Cardiac muscle cell (in vitro differentiated cells and primary cell): ENCODE results near the gene PYGB. TPM values are rescaled to one million over a fixed set of nuclear protein-coding genes. Genes with fewer than 3 reads are reported as not detected.

Experiments used
- DNase-seq, 2 donors: peaks; one replicate each; pipeline versions ENCODE4 v3.0.0 to v3.0.0-alpha.2; 2010 to 2017; ENCODE audit warnings: low read depth in 1 of 2, low spot score in 1 of 2
- H3K27ac ChIP-seq: fragments of 200-600 bp; sonication (generic); 2 replicates; pipeline ENCODE4 v1.5.1; 2016
- H3K27me3 ChIP-seq: fragments of 200-600 bp; sonication (generic); 2 replicates; pipeline ENCODE4 v1.6.0; 2016; ENCODE audit warnings: control low read depth
- H3K36me3 ChIP-seq: fragments of 200-600 bp; sonication (generic); 2 replicates; pipeline ENCODE4 v1.5.1; 2016; ENCODE audit warnings: control low read depth
- H3K4me1 ChIP-seq: fragments of 200-600 bp; sonication (generic); 2 replicates; pipeline ENCODE4 v1.8.1; 2017; ENCODE audit warnings: low read depth, mild to moderate bottlenecking, mixed run types
- H3K4me3 ChIP-seq: fragments of 200-600 bp; sonication (generic); 2 replicates; pipeline ENCODE4 v1.5.1; 2016; ENCODE audit warnings: mild to moderate bottlenecking
- H3K9me3 ChIP-seq: fragments of 200-600 bp; sonication (generic); 2 replicates; pipeline ENCODE4 v1.5.1; 2017; ENCODE audit warnings: low read depth, mild to moderate bottlenecking, control low read depth
- CTCF ChIP-seq: IDR thresholded peaks from 2 replicates; pipeline ENCODE4 v1.5.1; 2012; ENCODE audit warnings: low read depth, mild to moderate bottlenecking, low read length
- polyA plus RNA-seq: library from polyadenylated mRNA; unstranded; fragments of >200 nt; fragmentation: Nextera tagmentation; extraction: Ambion mirVana; gene quantifications from 2 replicates; pipeline ENCODE4 v1.2.1, GENCODE V29; 2016
- total RNA-seq: library from RNA; depleted of rRNA; stranded (reverse); fragments of >200 nt; gene quantifications from 2 replicates; pipeline ENCODE4 v1.2.3, GENCODE V29; 2016

The PYGB gene
- total and polyA plus RNA-seq, 2 experiments from 2014 or later, result 192 to 243 TPM

- H3K27ac ChIP-seq, result peak overlapping the region; percentile 51
- H3K36me3 ChIP-seq, result peaks cover 32% of the 10 kb centered on the region
- DNase-seq, result no peak
- no peaks in the 10 kb centered on the region for H3K27me3 ChIP-seq
- H3K9me3 ChIP-seq, result no peaks in the 10 kb centered on the region
- H3K4me3 ChIP-seq, result no peak overlapping the region
- peaks cover 12% of the 10 kb centered on the region for H3K4me1 ChIP-seq
- no peak for TF ChIP-seq CTCF
Observed at GRCh38 chr20:25293910-25294458, 46.1 kb downstream of the PYGB start.

GRCh38 chr20:25294459-25295385 is 46.8 kb downstream of the PYGB start:
- H3K27ac ChIP-seq, result peak overlapping the region; percentile 81
- H3K9me3 ChIP-seq, result no peaks in the 10 kb centered on the region
- peaks cover 12% of the 10 kb centered on the region for H3K4me1 ChIP-seq
- peak; percentile 58 to 79 for DNase-seq
- no peaks in the 10 kb centered on the region for H3K27me3 ChIP-seq
- H3K36me3 ChIP-seq, result peaks cover 25% of the 10 kb centered on the region
- peak; percentile 85 for TF ChIP-seq CTCF
- no peak overlapping the region for H3K4me3 ChIP-seq

GRCh38 chr20:25295386-25296093 is 47.7 kb downstream of the PYGB start:
- Histone ChIP-seq H3K27me3 (no peaks in the 10 kb centered on the region), H3K4me1 (peaks cover 12% of the 10 kb centered on the region), H3K27ac (peak overlapping the region; percentile 81), H3K36me3 (peaks cover 18% of the 10 kb centered on the region), H3K4me3 (no peak overlapping the region), H3K9me3 (no peaks in the 10 kb centered on the region)
- DNase-seq, result peak in 1 of 2 donors; percentile 73
- no peak for TF ChIP-seq CTCF

GRCh38 chr20:25296094-25297093 is 48.5 kb downstream of the PYGB start:
- H3K4me1 ChIP-seq, result peaks cover 12% of the 10 kb centered on the region
- peak; percentile 13 to 40 for DNase-seq
- H3K9me3 ChIP-seq, result no peaks in the 10 kb centered on the region
- peaks cover 13% of the 10 kb centered on the region for H3K36me3 ChIP-seq
- H3K4me3 ChIP-seq, result no peak overlapping the region
- no peaks in the 10 kb centered on the region for H3K27me3 ChIP-seq
- peak overlapping the region; percentile 81 for H3K27ac ChIP-seq
- peak; percentile 37 for TF ChIP-seq CTCF
